ENCODE results near the gene ATP5F1C.

DNA sequence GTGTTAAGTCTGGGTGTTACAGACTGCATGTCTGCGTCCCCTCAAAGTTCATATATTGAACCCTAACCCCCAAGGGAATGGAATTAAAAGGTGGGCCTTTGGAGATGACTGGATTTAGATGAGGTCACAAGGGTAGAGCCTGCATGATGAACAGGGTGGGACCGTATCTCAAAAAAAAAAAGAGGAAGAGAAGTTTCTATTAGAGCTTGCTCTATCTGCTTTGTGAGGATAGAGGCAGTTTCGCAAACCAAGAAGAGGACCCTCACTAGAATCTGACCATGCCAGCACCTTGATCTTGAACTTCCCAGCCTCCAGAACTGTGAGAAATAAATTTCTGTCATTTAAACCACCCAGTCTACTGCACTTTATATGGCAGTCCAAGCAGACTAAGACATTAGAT lies 1.5 kb upstream of the ATP5F1C start:
- TF ChIP-seq POLR2AphosphoS5 (IDR thresholded peaks at IDR 0.05; ENCODE audit: low read depth, low read length), result no peak
- TF ChIP-seq POU2F2 (IDR thresholded peaks at IDR 0.05; ENCODE audit: low read depth, low read length), result no peak
- no peak for TF ChIP-seq POLR2A (IDR thresholded peaks at IDR 0.05; ENCODE audit: low read depth, low read length)

All from GM12891 (cell line).